Adrenal gland (tissue), 12 donors: ENCODE results near the gene NEDD9. TPM values are rescaled to one million over a fixed set of nuclear protein-coding genes. Genes with fewer than 3 reads are reported as not detected.

ENCODE experiments used
- DNase-seq, 7 donors: peaks; one replicate each; pipeline ENCODE4 v3.0.0-alpha.2; 2019 to 2020
- H3K27ac ChIP-seq, 5 donors: fragments of 200-600 bp; sonication (generic) in 4 of 5; 1 replicate in 3 of 5; 2 replicates in 2 of 5; pipeline versions ENCODE4 v1.5.1 to v1.8.0; 2016 to 2020; ENCODE audit warnings: mild to moderate bottlenecking in 1 of 5
- H3K27me3 ChIP-seq: fragments of 200-600 bp; 2 replicates; pipeline ENCODE4 v1.8.0; 2021
- H3K36me3 ChIP-seq, 2 donors: fragments of 200-600 bp; replicated peaks in 1 of 2; 1 replicate in 1 of 2; 2 replicates in 1 of 2; pipeline versions ENCODE4 v1.5.1 to v1.8.0; 2018 to 2022
- H3K4me1 ChIP-seq, 2 donors: fragments of 200-600 bp; replicated peaks in 1 of 2; 1 replicate in 1 of 2; 2 replicates in 1 of 2; pipeline versions ENCODE4 v1.5.1 to v1.8.0; 2018 to 2021
- H3K4me3 ChIP-seq, 4 donors: fragments of 200-600 bp; sonication (generic) in 3 of 4; one replicate each; pipeline ENCODE4 v1.5.1; 2016 to 2018
- H3K9me3 ChIP-seq, 3 donors: fragments of 200-600 bp; sonication (generic) in 1 of 3; replicated peaks in 1 of 3; 1 replicate in 2 of 3; 2 replicates in 1 of 3; pipeline versions ENCODE4 v1.5.1 to v1.8.0; 2016 to 2021
- POLR2A ChIP-seq, 2 donors: fragments of 450-650 bp; IDR thresholded peaks; one replicate each; pipeline ENCODE4 v1.6.1; 2017; ENCODE audit warnings: antibody characterized with exemption in 2 of 2, mild to moderate bottlenecking in 2 of 2, moderate library complexity in 1 of 2
- WGBS, 4 donors: extraction: QIAGEN DNeasy Blood & Tissue Kit in 2 of 4; methylation state at CpG; one replicate each; pipeline versions ENCODE4 v1.1.5 to v1.1.7; 2013 to 2017; 5-methylcytosine and 5-hydroxymethylcytosine counted together
- intact Hi-C, 2 donors: fragments of 100-400 bp; cut with DNase I; formaldehyde crosslinking; loops; one replicate each; pipeline versions ENCODE4 v1.14.1 to v1.15.0; 2022 to 2023
- polyA plus RNA-seq, 3 donors: library from polyadenylated mRNA; stranded (reverse); fragments of 200-250 nt in 2 of 3; fragments of 350-450 nt in 1 of 3; fragmentation: Illumina TruSeq in 1 of 3; extraction: RNeasy Lipid Tissue Mini Kit (QIAGEN cat#74804) in 1 of 3; gene quantifications; one replicate each; pipeline ENCODE4 v1.2.3, GENCODE V29; 2013 to 2014
- total RNA-seq, 9 donors: library from RNA; depleted of rRNA in 4 of 9; stranded (reverse); fragments of >200 nt in 4 of 9; fragments of 120-200 nt in 1 of 9; fragmentation: NEBNext Ultra II Directional in 1 of 9; extraction: Animal tissue kit (Norgen Biotek cat#: 25700) in 1 of 9; gene quantifications; one replicate each; pipeline versions ENCODE4 v1.1.0 to v1.2.4, GENCODE V29; 2013 to 2023
- TF ChIP-seq, protein P1 (sequence below), 6 experiments: fragments of 450-650 bp in 4 of 6; fragments of 200-600 bp in 2 of 6; sonication (generic) in 1 of 6; IDR thresholded peaks; 1 replicate in 5 of 6; 2 replicates in 1 of 6; pipeline versions ENCODE4 v1.5.1 to v1.8.0; 2016 to 2021; ENCODE audit warnings: antibody characterized with exemption in 6 of 6, mild to moderate bottlenecking in 2 of 6, moderate library complexity in 1 of 6
- donor health status: healthy with polysubstance abuse.
- donor health status: Bipolar disorder and iron deficiency.
- donor health status: DM: yes; HTN: yes; CAD: no.
- donor health status: DM: no; HTN: no; CAD: no.
- donor health status: DM: no; HTN: no; CAD: no.
- donor health status: DM: yes; HTN: yes; CAD: no.

The NEDD9 gene
- total and polyA plus RNA-seq, 12 donors, result 6.6 to 47.9 (median 13.5) TPM

DNA sequence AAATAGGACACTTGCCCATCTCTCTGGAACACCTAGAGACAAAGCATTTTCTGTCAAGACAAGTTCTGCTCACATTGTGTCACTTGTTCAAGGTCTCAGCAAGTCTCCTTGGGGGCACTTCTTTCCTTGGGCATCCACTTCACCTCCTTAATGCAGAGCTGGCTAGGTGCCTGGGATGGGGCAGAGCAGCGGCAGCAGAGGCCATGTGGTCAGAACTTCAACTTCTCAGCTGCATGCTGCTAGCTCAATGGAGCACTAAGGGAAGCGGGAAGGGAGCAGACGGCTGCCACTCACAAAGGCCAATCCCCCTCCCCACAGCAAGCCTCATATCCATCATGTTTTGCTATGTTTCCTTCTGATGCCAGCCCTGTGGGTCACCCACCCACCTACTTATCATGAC lies 31.5 kb downstream of the NEDD9 start:
- intact Hi-C loops, result no loop called here
- Histone ChIP-seq H3K36me3 (no peaks in the 10 kb centered on the region), H3K4me3 (no peak overlapping the region), H3K27ac (no peak overlapping the region), H3K27me3 (no peaks in the 10 kb centered on the region), H3K4me1 (peaks cover 0 to 7% of the 10 kb centered on the region in 2 donors), H3K9me3 (no peaks in the 10 kb centered on the region)
- TF ChIP-seq POLR2A (IDR thresholded peaks at IDR 0.05), result no peak
- TF ChIP-seq, protein P1, sequence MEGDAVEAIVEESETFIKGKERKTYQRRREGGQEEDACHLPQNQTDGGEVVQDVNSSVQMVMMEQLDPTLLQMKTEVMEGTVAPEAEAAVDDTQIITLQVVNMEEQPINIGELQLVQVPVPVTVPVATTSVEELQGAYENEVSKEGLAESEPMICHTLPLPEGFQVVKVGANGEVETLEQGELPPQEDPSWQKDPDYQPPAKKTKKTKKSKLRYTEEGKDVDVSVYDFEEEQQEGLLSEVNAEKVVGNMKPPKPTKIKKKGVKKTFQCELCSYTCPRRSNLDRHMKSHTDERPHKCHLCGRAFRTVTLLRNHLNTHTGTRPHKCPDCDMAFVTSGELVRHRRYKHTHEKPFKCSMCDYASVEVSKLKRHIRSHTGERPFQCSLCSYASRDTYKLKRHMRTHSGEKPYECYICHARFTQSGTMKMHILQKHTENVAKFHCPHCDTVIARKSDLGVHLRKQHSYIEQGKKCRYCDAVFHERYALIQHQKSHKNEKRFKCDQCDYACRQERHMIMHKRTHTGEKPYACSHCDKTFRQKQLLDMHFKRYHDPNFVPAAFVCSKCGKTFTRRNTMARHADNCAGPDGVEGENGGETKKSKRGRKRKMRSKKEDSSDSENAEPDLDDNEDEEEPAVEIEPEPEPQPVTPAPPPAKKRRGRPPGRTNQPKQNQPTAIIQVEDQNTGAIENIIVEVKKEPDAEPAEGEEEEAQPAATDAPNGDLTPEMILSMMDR (IDR thresholded peaks at IDR 0.05), result no peak
- no peak for DNase-seq
- WGBS, 4 donors, result 64 to 92% (median 65%) methylated on average over 2 to 3 of the region's 3 CpGs

DNA sequence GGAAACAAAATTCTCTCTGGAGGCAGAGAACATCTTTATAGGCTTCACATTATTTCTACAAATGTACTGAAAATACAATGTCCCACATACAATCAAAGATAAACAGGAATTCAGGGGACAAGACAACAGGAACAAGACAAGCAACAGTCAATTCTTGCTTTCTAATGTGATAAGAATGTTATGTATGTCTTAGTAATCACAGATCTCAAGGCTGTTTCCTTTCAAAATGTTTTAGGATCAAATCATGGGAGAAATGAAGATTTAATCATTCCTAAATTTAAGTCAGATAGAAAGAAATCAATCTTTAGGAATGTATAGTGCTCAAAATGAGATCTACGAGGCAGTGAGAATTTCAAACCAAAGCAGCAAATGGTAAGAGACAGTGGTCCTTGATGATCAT lies 32.1 kb downstream of the NEDD9 start:
- TF ChIP-seq, protein P1 (IDR thresholded peaks at IDR 0.05), result no peak
- TF ChIP-seq POLR2A (IDR thresholded peaks at IDR 0.05), result no peak
- intact Hi-C loops, result no loop called here
- Histone ChIP-seq H3K27ac (no peak overlapping the region), H3K4me3 (no peak overlapping the region), H3K27me3 (no peaks in the 10 kb centered on the region), H3K36me3 (no peaks in the 10 kb centered on the region), H3K4me1 (peaks cover 0 to 11% of the 10 kb centered on the region in 2 donors), H3K9me3 (no peaks in the 10 kb centered on the region)
- 88 to 100% (median 98%) methylated on average over 1 of the region's 1 CpG for WGBS, 4 donors
- DNase-seq, result no peak

DNA sequence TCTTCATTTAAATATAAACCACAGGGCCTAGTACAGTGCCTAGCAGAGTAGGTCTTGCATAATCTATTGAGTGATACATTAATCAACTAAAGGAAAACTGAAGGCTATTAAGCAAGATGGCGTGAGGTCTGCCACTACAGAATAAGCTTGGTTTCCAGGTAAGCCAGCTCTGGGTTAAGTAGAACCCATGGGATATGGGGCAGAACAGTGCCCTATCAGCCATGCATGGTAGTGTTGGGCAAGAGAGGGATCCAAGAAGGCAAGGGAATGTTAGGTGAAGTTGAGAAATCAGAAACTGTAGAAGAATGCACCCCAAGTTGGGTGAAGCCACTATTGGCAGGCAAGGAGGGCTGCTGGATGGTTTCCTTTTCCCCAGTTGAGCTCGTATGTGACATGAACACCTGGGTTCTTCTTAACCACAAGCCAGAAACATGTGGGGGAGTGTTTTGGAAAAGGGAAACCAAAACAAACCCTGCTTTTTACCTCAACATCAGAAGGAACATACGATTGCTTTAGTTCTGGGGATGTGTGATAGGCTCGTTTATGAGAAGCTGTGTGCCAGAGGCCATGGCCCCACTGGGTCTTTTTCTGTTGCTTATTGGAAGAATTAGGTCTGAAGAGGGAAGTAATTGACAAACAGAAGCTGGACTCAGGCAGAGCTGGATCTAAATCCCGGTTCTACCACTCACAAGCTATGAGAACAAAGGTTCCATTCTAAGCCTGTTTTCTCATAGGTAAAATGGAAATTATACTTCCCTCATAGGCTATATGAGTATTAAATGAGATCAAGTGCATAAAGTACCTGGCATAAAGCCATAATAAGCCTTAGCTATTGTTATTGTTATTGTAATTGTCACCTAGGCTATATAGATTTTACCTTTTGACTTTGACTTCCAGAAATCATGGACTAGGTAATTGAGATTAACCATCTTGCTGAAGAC lies 33.5 kb downstream of the NEDD9 start:
- no peaks in the 10 kb centered on the region for H3K36me3 ChIP-seq
- DNase-seq, result no peak
- intact Hi-C loops, result no loop called here
- H3K27me3 ChIP-seq, result no peaks in the 10 kb centered on the region
- no peak for TF ChIP-seq POLR2A (IDR thresholded peaks at IDR 0.05)
- TF ChIP-seq, protein P1 (IDR thresholded peaks at IDR 0.05), result no peak
- H3K4me1 ChIP-seq, result peaks cover 0 to 12% of the 10 kb centered on the region in 2 donors
- H3K9me3 ChIP-seq, result no peaks in the 10 kb centered on the region
- 83 to 90% (median 88%) methylated on average over 5 of the region's 5 CpGs for WGBS, 4 donors
- H3K27ac ChIP-seq, result no peak overlapping the region
- H3K4me3 ChIP-seq, result no peak overlapping the region

DNA sequence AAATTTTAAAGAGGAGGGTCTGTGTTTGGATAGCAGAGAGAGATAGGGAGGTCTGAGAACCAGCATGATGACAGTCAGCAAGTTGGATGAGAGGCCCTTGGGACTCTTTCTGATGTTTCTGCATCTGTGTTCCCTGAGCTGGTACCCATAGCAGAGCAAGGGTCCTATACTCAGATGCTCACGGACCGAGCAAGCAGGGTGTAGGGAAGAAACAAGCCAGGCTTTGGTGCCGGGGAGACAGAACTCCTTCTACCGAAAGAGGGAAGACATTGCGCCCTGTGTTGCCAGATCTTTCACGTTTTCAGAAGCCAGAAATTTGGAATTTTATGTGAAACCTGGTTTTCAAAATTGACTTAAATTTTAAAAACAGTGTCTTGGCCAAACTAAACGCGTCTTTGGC lies 34.6 kb downstream of the NEDD9 start:
- WGBS, 4 donors, result 94 to 96% (median 95%) methylated on average over 8 of the region's 8 CpGs
- DNase-seq, result no peak
- Histone ChIP-seq H3K4me3 (no peak overlapping the region), H3K27me3 (no peaks in the 10 kb centered on the region), H3K36me3 (no peaks in the 10 kb centered on the region), H3K27ac (peak overlapping the region in 1 of 5 donors; percentile 45), H3K9me3 (no peaks in the 10 kb centered on the region), H3K4me1 (peaks cover 0 to 12% of the 10 kb centered on the region in 2 donors)
- no peak for TF ChIP-seq POLR2A (IDR thresholded peaks at IDR 0.05)
- TF ChIP-seq, protein P1 (IDR thresholded peaks at IDR 0.05), result no peak
- intact Hi-C loops, result no loop called here
